ENCODE data around the gene ZMAT5.

ZMAT5 gene

DNA sequence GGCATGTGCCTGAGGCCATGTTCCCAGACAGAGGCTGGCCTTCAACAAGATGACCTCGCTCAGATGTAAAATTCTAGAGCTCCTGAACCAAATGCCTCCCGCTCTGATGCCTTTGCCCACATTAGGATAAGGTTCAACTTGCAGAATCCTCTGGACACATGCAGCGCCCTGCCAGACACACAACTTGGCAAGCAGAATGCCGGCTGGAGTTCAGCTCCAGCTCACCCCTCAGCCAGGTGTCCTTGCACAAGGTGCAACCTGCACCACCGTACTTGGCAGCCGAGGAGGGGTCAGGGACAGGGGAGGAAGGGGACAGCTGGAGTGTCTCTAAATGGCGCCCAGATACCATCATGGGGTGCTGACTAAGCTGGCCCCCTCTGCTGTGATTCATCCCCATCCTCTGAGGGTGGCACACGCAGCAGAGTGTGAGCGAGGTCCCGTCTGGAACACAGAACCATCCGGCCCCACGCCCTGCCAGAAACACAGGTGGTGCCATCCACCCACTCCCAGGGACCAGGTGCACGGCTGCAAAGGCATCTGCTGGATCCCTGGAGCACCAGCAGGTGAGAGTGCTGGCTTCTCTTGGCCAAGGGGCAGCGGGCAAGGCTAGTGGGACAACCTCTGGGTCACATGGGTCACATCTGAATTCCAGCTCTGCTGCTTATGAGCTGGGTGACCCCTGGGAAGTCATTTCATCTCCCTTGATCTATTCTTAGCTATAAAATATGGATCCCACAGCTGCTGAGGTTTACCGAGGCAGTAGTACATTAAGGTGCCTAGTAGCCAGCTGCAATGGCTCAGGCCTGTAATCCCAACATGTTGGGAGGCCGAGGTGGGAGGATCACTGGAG, 12.8 kb downstream of the ZMAT5 start:
- DNase-seq (ENCODE audit: low spot score): no peak

DNA sequence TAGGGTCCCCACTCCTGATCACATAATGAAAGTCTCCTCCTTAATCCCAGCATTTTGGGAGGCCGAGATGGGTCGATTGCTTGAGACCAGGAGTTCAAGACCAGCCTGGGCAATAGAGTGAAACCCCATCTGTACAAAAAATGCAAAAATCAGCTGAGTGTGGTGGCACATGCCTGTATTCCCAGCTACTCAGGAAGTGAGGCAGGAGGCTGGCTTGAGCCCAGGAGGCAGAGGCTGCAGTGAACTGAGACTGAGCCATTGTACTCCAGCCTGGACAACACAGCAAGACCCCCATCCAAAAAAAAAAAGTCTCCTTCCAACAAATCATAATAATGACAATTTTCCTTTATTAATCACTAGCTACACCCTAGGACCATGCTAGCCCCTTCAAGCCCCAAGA, 15.1 kb downstream of the ZMAT5 start:
- no peak for DNase-seq (ENCODE audit: low spot score)

DNA sequence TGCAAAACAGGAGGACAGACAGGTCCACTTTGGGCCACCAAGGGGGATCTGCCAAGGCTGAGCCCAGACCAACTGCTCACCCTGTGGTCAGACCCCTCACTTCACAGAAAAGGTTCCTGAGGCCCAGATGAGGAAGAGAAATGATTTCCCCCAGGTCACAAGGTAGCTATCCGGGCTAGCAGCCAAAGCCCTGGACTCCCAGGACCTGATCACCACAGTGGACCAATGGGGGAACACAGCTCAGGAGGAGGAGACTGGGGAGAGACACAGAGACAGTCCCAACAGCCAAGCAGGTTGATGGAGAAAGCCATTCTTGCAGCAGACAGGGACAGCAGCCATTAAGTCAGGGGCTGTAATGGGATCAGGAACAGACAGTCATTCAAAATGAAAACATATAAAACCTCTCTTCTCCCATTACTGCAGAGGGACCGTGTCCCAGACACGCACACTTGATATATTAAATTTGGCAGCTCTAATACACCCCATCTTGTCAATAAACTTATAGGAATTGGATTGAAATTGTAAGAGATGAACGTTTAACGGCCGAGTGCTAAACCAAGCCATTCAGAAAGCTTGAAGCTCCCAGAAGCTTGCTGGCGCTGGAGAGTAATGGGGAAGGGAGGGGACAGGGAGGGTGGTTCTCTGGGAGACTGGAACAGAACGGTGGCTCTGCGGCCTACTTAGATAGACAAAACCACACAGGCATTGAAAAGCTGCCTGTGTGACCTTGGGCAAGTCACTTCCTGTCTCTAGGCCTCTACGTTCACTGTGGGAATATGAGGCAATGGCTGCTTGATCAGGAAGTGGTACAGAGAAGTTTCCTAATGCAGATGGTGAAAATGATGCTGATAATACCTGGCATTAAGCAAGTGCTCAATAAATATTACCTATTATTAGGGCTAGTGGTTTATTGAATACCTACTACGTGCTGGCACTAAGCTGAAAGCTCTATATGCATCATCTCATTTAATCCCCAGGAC, 16.0 kb downstream of the ZMAT5 start:
- no peak for DNase-seq (ENCODE audit: low spot score)

DNA sequence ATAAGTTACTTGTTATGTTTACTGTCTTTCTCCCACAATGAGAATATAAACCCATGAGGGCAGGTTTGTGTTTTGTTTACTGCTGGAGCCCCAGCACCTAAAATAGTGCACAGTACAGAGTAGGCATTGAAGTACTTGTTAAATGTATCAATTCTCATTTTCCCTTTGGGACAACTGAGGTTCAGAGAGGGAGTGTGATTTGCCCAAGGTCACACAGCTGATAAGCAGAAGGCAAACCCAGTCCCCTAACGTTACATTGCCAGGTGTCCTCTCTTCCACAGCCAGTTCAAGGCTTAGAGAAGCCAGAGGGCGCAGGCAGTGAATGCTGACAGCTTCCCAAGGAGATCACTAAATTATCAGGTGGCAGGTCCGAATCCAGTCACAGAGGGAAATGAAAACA, 16.8 kb downstream of the ZMAT5 start:
- DNase-seq (ENCODE audit: low spot score): no peak

DNA sequence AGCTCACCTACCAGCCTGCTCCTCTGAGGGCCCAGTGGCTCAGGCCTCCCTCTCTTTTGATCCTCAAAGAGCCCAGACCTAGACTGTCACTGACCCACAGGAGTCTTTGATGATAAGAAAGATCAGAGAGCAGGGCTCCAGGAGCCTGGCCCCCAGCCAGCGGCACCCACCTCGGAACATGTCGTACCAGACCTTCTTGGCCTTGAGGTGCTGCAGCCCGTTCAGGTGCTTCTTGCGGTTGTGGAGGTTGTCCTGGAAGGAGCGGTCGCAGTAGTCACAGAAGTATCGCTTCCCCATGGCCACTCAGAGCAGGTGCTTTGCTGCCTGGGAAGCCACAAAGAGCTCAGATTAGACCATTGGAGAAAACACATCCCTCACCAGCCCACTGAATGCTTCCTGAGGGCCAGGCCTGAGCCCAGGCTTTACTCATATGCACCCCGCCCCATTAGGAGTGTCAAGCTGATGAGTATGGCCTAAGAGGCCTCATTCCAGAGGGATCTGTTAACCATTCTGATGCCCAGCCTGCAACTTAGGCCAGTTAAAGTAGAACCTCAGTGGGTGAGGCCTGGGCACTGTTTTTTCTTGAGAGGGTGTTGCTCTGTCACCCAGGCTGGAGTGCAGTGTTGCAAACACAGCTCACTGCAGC, 18.4 kb downstream of the ZMAT5 start:
- no peak for DNase-seq (ENCODE audit: low spot score)

- no peak for DNase-seq (ENCODE audit: low spot score)
Observed at GRCh38 chr22:29747832-29748231, 19.0 kb downstream of the ZMAT5 start.

GRCh38 chr22:29744902-29745301, 21.9 kb downstream of the ZMAT5 start:
- DNase-seq (ENCODE audit: low spot score): no peak

GRCh38 chr22:29742326-29742725, 24.5 kb downstream of the ZMAT5 start:
- DNase-seq (ENCODE audit: low spot score): no peak

DNA sequence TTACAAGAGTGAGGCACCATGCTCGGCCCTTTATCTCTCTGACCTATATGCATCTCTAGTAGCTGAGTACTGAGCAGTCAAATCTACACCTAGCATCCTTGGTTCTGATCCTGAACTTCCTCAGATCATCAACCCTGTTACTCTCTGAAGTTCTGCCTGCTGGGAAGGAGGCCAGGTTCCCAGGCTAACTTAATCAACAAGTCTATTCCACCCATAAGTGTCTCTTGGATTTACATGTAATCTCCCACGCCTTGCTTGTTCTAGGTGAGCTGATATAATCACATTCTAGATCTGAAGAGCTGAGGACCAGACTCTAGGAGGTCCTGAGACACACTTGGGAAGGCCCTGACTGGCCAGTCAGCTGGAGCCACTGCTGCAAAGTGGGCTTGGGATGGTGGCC, 24.9 kb downstream of the ZMAT5 start:
- DNase-seq (ENCODE audit: low spot score): no peak

DNA sequence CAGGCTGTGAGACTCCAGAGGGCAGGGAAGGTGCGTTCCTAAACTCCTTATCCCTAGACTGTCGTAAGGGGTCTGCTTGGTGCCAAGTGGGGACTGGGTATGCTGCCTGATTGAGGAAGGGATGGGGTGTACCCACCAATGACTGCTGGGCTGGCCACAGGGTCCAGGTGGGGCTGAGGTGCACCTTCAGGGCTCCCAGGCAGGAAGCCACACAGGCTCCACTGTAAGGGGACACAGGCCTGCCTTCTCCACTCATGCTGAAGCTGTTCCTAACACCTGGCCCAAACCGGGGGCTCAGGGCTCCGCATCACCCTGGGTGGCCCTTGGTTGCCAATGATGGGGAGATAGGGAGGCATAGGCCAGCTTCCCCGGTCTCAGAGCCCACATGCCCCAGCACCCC, 26.6 kb downstream of the ZMAT5 start:
- DNase-seq (ENCODE audit: low spot score): no peak

DNA sequence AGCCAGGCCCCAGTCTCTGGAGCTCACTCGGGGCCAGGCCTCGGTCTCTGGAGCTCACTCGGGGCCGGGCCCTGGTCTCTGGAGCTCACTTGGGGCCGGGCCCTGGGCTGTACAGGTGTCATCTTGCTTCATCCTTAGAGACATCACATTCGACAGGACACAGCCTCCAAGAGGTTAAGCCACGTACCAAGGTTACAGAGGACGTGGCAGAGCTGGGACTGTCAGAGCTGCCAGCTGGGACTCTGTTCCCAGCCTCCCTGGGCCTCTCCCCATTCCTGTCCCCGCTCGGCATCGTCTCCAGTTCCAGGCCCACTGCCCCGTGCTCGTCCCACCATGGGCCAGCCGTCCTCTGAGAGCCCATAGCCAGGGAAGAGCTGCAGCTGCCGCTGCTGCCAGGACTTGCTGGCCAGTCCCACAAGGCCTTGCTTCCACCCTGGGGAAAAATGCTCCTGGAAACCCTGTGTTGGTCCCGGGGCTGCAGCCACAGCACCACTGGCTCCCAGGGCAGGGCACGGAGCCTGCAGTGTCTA, 27.4 kb downstream of the ZMAT5 start:
- DNase-seq (ENCODE audit: low spot score): no peak

DNA sequence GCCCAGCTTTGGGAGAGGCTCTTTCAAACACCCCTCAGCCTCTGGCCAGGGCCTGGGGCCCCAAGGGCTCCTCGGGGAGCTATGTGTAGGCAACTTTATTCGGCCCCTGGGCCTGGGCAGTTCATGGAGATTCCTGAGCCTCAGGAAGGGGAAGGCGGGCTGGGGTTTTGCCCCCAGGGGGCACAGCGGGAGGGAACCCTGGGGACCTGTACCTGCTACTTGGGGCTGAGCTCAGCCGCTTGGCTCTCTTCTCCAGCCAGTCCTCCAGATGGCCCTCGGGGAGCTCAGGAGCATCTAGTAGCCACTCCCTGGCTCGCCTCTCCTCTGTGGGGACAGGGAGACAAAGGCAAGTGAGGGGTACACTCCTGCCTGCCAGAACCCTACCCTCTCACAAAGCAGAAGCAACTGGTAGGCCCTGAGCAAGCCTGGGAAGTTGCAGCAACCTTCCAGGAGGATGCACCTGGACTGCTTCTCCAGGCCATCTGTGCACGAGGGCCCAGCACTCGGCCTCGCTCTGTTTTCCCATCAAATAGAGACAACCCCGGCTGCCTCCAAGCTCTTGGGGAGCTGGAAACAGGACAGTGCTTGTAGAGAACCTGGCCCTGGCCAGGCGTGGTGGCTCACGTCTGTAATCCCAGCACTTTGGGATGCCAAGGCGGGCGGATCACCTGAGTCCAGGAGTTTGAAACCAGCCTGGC, 28.5 kb downstream of the ZMAT5 start:
- no peak for DNase-seq (ENCODE audit: low spot score)

- DNase-seq (ENCODE audit: low spot score): no peak
Observed at GRCh38 chr22:29737251-29738117, 29.3 kb downstream of the ZMAT5 start.

DNA sequence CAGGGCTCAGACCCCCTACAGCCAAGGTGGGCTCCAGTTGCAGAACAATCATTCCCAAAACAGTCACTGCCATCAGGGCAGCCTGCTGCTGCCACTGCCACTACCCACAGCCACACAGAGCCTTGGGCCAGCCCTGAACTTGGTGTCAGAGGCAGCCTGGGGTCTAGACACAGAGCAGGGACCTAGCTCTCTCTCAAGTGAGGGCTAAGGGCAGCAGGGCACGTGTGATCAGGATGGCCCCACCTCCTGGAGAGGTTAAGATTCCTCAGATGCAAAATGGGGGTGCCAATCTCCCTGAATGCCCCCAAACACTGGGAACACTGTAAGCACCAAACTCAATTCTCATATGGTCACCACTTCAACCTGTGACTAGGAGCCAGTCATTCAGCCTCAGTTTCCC, 31.4 kb downstream of the ZMAT5 start:
- DNase-seq (ENCODE audit: low spot score): no peak

DNA sequence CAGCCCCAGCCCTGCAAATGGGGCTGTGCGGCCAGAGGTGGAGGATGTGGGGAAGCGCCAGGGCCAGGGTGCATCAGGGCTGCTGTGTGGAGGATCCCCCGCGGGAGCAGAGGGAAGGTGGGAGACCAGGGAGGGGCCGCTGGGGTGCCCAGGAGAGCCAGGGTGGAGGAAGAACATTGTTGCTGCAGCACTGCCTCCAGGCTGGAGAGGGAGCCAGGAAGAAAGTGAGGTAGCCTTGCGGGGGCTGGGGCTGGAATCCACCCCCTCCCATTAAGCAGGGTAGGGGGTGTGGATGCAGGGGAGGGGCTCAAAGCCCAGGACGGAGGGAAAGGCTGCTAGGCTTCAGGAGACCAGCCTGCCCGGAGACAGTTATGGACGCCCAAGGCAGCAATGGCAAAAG, 32.0 kb downstream of the ZMAT5 start:
- no peak for DNase-seq (ENCODE audit: low spot score)

GRCh38 chr22:29734406-29734805, 32.4 kb downstream of the ZMAT5 start:
- no peak for DNase-seq (ENCODE audit: low spot score)

DNA sequence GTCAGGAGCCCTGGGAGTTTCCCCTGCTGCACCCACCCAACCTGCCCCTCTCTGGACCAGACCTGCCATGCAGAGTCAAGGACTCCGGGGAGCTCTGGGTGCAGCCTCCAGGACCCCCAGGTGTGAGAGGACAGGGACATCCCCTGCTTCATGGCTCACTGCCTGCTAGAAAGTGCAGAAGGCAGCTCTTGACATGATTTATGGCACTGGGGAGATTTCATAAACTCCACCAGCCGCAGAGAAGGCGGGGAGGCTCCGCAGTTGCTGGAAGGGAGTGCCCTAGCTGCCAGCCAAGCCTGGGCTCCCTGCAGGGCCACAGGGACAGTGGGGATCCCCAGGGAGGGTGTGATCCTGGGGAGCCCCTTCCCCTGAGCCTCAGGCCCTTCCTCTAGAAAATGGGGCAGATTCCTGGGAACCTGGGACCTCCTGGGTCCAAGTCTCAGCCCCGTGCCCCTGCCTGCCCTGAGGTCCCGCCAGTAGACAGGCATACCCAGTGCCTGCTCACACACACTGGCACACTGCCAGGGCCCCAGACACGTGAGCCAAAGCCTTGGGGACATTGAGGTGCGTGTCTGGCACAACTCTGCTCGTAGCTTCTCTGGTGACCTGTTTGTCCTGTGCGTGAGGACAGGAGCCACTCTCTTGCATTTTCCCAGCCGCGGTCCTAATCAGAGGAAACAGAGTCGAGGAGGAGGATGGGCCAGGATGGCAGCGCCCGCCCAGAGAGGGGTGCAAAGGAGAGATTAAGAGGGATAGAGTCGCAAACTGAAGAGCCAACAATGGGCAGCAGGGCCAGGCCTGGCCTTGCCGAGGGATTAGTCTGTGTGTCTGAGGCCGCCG, 33.2 kb downstream of the ZMAT5 start:
- no peak for DNase-seq (ENCODE audit: low spot score)

- no peak for DNase-seq (ENCODE audit: low spot score)
Observed at GRCh38 chr22:29732883-29733282, 33.9 kb downstream of the ZMAT5 start.

DNA sequence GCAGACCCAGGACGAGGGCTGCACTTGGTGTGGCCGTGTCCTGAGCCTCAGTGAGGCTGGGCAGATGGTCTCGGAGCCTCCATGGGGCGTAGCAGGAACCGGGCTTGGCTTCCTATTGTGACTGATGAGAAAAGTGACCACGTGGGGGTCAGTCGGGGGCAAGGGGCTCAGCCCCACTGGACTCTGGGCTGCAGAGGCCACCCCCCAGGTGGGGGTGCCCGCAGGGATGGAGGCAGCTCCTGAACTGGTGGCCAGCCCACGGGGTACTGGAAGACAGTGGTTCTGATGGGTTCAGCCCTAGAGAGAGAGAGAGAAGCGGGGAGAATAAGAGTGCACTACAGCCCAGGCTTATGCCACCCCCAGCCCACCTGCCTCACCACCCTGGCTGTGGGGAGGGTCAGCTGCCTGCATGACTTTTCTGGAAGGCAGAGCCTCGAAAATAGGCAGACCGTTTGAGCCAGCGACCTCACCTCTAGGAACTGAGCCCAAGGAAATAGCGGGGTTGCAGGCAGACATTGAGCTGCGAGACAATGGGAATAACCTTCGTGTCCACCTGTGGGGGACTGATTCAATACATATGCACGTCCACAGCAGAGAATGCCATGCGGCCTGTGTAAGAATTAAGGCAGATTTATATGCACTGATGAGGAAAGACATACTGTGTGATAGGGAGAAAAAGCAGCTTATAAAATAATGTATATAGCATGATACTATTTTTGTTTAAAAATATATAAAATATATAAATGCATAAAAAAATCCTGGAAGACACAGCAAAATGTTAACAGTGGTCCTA, 35.6 kb downstream of the ZMAT5 start:
- DNase-seq (ENCODE audit: low spot score): no peak

Measured in HuH-7.5 (cell line).